ENCODE results near the gene ACSF3. TPM values are rescaled to one million over a fixed set of nuclear protein-coding genes. Genes with fewer than 3 reads are reported as not detected.
"Not testable (repeated sequence)": the region's sequence is repeated elsewhere in the genome, so short reads cannot be mapped to it uniquely, and the experiment has no call there.

ACSF3 gene
- total RNA-seq, 1 donor from 2014 or later: 15.5 TPM

- no peak for DNase-seq
- ATAC-seq (ENCODE audit: poor library complexity): no peak
- intact Hi-C loops (cut with DNase I): no loop called here
Observed at GRCh38 chr16:89174055-89174827, 80.6 kb downstream of the ACSF3 start.

- ATAC-seq (ENCODE audit: poor library complexity) (no peak), DNase-seq (no peak)
- intact Hi-C loops (cut with DNase I): no loop called here
Observed at GRCh38 chr16:89174877-89175276, 81.2 kb downstream of the ACSF3 start.

- ATAC-seq (ENCODE audit: poor library complexity) (no peak), DNase-seq (no peak)
- intact Hi-C loops (cut with DNase I): no loop called here
Observed at GRCh38 chr16:89175280-89176146, 81.9 kb downstream of the ACSF3 start.

- ATAC-seq (ENCODE audit: poor library complexity) (no peak), DNase-seq (no peak)
- intact Hi-C loops (cut with DNase I): no loop called here
Observed at GRCh38 chr16:89176147-89176690, 82.6 kb downstream of the ACSF3 start.

GRCh38 chr16:89176717-89177116 is 83.1 kb downstream of the ACSF3 start:
- intact Hi-C loops (cut with DNase I): no loop called here
- no peak for ATAC-seq (ENCODE audit: poor library complexity)
- no peak for DNase-seq

GRCh38 chr16:89177501-89177900 is 83.8 kb downstream of the ACSF3 start:
- intact Hi-C loops (cut with DNase I): no loop called here
- DNase-seq: no peak
- no peak for ATAC-seq (ENCODE audit: poor library complexity)

GRCh38 chr16:89178453-89179147 is 84.9 kb downstream of the ACSF3 start:
- no peak for DNase-seq
- intact Hi-C loops (cut with DNase I): no loop called here
- no peak for ATAC-seq (ENCODE audit: poor library complexity)

- DNase-seq (no peak), ATAC-seq (ENCODE audit: poor library complexity) (no peak)
- intact Hi-C loops (cut with DNase I): no loop called here
Observed at GRCh38 chr16:89179148-89179484, 85.5 kb downstream of the ACSF3 start.

- DNase-seq (no peak), ATAC-seq (ENCODE audit: poor library complexity) (no peak)
- intact Hi-C loops (cut with DNase I): no loop called here
Observed at GRCh38 chr16:89179656-89180315, 86.1 kb downstream of the ACSF3 start.

GRCh38 chr16:89183463-89183862 is 89.8 kb downstream of the ACSF3 start:
- ATAC-seq (ENCODE audit: poor library complexity) (no peak), DNase-seq (no peak)
- intact Hi-C loops (cut with DNase I): no loop called here

GRCh38 chr16:89183975-89184676 is 90.5 kb downstream of the ACSF3 start:
- no peak for DNase-seq
- ATAC-seq (ENCODE audit: poor library complexity): no peak
- intact Hi-C loops (cut with DNase I): no loop called here

- DNase-seq: no peak
- ATAC-seq (ENCODE audit: poor library complexity): no peak
- intact Hi-C loops (cut with DNase I): no loop called here
Observed at GRCh38 chr16:89184677-89184932, 91.0 kb downstream of the ACSF3 start.

GRCh38 chr16:89184933-89185794 is 91.5 kb downstream of the ACSF3 start:
- DNase-seq (no peak), ATAC-seq (ENCODE audit: poor library complexity) (no peak)
- intact Hi-C loops (cut with DNase I): no loop called here

- ATAC-seq (ENCODE audit: poor library complexity); intact Hi-C loops (cut with DNase I); DNase-seq: not testable (repeated sequence)
Observed at GRCh38 chr16:89185887-89186592, 92.4 kb downstream of the ACSF3 start.

GRCh38 chr16:89186593-89187031 is 93.0 kb downstream of the ACSF3 start:
- intact Hi-C loops (cut with DNase I); DNase-seq; ATAC-seq (ENCODE audit: poor library complexity): not testable (repeated sequence)

- no peak for DNase-seq
- intact Hi-C loops (cut with DNase I): no loop called here
- ATAC-seq (ENCODE audit: poor library complexity): no peak
Observed at GRCh38 chr16:89187032-89187769, 93.5 kb downstream of the ACSF3 start.

All from Right ventricle myocardium superior (tissue), 1 donor.